ENCODE results near the gene NFE2. TPM values are rescaled to one million over a fixed set of nuclear protein-coding genes. Genes with fewer than 3 reads are reported as not detected.

NFE2 gene
- total RNA-seq: 0.19 TPM in 1 of 2 replicates, not detected in the other

GRCh38 chr12:54300732-54301427 lies at the start of gene NFE2:
NFE2 (minus strand) TSS chr12:54301015; CDS start chr12:54295248, 5,767 bp downstream.

GRCh38 chr12:54324617-54325441 lies 24.0 kb upstream of the NFE2 start, which contains the start of gene COPZ1:
COPZ1 (plus strand) TSS chr12:54325131; CDS start chr12:54325164, 33 bp downstream.

GRCh38 chr12:54280468-54281260 lies 20.2 kb downstream of the NFE2 start, which contains the start of gene HNRNPA1:
HNRNPA1 (plus strand) TSS chr12:54280726; CDS start chr12:54280808, 82 bp downstream.

GRCh38 chr12:54279632-54280467 lies 21.0 kb downstream of the NFE2 start, which contains the start of gene CBX5:
CBX5 (minus strand) TSS chr12:54280122; CDS start chr12:54257650, 22,472 bp downstream.

Other genes starting within 250 kb of the NFE2 start
- gene HOXC4, start 247.2 kb downstream of the NFE2 start, total RNA-seq: 0.19 TPM in 1 of 2 replicates, not detected in the other
- 24.0 and 28.0 TPM in 2 replicates for gene SMUG1, start 112.0 kb downstream of the NFE2 start, total RNA-seq
- gene CBX5, start 20.9 kb downstream of the NFE2 start, total RNA-seq: 18.0 and 50.0 TPM in 2 replicates
- 215 and 610 TPM in 2 replicates for gene HNRNPA1, start 20.3 kb downstream of the NFE2 start, total RNA-seq
- gene COPZ1, start 24.1 kb upstream of the NFE2 start, total RNA-seq: 118 and 124 TPM in 2 replicates
- gene GPR84, start 63.5 kb upstream of the NFE2 start, total RNA-seq: not detected in 2 replicates
- gene ZNF385A, start 83.7 kb upstream of the NFE2 start, total RNA-seq: 0.77 and 1.7 TPM in 2 replicates
- gene ITGA5, start 118.3 kb upstream of the NFE2 start, total RNA-seq: 290 and 347 TPM in 2 replicates
- gene GTSF1, start 172.6 kb upstream of the NFE2 start, total RNA-seq: not detected in 2 replicates
- not detected in 2 replicates for gene NCKAP1L, start 196.7 kb upstream of the NFE2 start, total RNA-seq
- gene PDE1B, start 248.6 kb upstream of the NFE2 start, total RNA-seq: 3.1 TPM in 2 replicates